ELR (cell line): Measurements from ENCODE around the gene MYO5C.

Experiments
- DNase-seq: peaks from one replicate; pipeline ENCODE4 v3.0.0-alpha.2; 2015; ENCODE audit warnings: low read depth

Gene MYO5C

DNA sequence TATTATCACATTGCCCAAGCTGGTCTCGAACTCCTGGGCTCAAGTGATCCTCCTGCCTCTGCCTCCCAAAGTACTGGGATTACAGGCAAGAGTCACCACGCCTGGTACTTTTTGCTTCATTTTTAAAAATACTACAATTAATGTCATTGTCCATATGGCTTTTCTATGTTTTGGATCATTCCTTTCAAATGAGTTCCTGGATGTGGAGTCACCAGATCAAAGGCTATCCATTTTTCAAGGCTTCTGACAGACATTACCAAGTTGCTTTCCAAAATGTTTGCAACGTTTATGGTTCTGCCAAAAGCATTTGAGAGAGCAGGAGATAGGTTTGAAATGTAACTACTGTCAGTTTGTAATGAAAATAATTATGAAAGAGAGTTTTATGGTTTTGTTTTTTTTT, 148.8 kb downstream of the MYO5C start:
- no peak for DNase-seq

DNA sequence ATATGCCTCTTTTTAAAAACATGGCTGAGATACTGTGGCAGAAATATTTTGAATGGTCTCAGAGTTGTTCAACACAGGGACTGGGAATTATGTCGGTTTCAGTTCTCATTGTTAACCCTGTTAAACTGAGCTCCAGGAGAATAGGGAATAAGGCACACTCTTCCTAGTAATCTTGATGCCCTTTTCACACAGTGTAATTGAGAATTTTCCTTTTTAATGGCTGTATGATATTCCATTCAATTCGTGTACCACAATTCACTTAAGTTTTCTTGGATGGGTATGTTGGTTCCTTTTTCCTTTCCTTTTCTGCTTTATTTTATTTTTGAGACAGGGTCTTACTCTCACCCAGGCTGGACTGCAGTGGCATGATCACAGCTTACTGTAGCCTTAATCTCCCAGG, 149.3 kb downstream of the MYO5C start:
- no peak for DNase-seq

DNA sequence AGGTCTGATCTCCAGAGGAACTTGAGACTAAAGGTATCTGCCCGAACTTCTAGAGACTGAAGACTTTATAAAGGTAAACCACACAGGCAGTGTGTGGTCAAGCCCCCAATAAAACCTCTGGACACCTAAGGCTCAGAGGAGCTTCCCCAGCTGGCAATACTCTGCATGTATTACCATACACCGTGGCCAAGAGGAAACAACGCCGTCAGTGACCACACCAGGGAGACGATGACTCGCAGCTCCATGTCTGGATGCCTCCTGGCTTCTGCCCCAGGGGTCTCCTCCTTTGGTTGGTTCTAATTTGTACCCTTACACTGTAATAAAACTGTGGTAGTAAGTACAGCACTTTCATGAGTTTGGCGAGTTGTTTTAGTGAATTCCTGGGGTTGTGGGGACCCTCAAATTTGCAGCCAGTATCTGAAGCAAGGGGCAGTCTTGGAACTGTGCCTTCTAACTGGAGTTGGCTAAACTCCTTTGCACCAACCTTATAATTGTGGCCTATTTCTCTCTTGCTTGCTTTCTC, 150.9 kb downstream of the MYO5C start:
- DNase-seq = peak; percentile 79

DNA sequence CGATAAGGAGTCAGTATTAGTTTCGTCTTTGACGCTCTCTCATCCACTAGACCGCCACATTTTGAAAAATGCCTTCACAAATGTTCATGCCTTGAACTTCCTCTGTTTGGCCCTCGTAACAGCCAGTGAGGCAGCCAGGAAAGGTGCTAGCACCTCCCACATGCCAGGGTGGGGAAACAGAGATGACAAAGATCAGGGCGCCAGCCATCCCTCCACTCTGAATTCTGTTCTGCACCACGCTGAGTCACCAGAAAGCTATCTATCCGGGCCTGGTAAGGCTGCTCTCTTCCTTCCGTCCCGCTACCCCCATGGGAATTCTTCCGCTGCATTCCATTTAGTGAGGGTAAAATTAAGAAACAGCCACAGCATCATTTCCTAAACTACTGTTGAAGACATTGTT, 151.7 kb downstream of the MYO5C start:
- DNase-seq = peak; percentile 98
